WI38 (cell line): ENCODE results near the gene PTPRA.

Source experiments
- H3K4me3 ChIP-seq: 2 replicates; pipeline ENCODE4 v1.5.1; 2011; ENCODE audit warnings: low read depth, mild to moderate bottlenecking, control low read depth, low read length
- TF ChIP-seq, protein P1 (sequence below): IDR thresholded peaks from 2 replicates; pipeline ENCODE4 v1.5.1; 2012; ENCODE audit warnings: low read depth, mild to moderate bottlenecking, control low read depth, low read length

The PTPRA gene

DNA sequence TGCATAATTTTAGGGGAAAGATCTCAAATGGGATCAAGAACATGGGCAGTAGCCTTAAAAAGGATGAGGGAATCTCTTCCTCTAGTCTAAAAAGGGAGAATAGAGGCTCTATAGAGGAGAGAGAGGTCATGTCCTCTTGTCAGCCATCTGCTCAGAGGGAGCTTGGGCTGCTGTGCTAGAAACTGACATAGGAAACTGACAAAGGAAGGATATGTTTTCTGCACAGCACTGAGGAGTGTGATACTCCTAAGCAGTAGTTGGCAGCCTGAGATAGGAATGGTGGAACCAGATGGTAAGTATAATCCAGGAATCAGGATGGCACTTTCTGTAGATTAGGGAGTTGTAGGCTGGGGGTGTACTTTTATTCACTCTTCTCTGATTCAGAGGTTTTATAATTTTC lies 59.2 kb downstream of the PTPRA start:
- no peak overlapping the region for H3K4me3 ChIP-seq
- TF ChIP-seq, protein P1, sequence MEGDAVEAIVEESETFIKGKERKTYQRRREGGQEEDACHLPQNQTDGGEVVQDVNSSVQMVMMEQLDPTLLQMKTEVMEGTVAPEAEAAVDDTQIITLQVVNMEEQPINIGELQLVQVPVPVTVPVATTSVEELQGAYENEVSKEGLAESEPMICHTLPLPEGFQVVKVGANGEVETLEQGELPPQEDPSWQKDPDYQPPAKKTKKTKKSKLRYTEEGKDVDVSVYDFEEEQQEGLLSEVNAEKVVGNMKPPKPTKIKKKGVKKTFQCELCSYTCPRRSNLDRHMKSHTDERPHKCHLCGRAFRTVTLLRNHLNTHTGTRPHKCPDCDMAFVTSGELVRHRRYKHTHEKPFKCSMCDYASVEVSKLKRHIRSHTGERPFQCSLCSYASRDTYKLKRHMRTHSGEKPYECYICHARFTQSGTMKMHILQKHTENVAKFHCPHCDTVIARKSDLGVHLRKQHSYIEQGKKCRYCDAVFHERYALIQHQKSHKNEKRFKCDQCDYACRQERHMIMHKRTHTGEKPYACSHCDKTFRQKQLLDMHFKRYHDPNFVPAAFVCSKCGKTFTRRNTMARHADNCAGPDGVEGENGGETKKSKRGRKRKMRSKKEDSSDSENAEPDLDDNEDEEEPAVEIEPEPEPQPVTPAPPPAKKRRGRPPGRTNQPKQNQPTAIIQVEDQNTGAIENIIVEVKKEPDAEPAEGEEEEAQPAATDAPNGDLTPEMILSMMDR, result no peak

DNA sequence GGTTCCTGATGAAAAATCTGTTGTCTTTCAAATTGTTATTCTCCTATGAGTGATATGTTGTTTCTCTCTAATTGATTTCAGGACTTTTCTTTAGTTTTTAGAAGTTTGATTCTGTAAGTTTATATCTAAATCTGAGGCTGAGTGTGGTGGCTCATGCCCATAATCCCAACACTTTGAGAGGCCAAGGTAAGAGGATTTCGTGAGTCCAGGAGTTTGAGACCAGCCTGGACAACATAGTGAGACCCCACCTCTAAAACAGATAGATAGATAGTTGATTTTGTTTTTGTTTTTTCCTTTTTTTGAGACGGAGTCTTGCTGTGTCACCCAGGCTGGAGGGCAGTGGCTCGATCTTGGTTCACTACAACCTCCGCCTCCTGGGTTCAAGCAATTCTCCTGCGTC lies 64.6 kb downstream of the PTPRA start:
- H3K4me3 ChIP-seq, result no peak overlapping the region
- TF ChIP-seq, protein P1, result no peak

DNA sequence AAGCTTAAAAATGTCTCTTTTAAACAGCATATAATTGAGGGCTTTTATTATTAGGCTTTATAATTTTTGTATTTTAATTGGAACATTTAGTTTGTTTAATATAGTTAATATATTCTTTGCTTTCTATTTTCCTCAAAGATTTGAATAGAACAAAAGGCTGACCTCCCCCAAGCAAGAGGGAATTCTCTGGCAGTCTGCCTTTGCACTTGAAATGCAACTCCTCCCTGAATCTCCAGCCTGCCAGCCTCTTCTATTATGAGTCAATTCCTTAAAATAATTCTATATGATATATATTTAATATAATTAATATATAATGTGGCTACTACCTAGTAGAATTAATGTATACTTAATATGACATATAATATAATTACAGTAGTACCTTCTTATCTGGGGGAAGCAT lies 69.2 kb downstream of the PTPRA start:
- TF ChIP-seq, protein P1, result no peak
- no peak overlapping the region for H3K4me3 ChIP-seq

DNA sequence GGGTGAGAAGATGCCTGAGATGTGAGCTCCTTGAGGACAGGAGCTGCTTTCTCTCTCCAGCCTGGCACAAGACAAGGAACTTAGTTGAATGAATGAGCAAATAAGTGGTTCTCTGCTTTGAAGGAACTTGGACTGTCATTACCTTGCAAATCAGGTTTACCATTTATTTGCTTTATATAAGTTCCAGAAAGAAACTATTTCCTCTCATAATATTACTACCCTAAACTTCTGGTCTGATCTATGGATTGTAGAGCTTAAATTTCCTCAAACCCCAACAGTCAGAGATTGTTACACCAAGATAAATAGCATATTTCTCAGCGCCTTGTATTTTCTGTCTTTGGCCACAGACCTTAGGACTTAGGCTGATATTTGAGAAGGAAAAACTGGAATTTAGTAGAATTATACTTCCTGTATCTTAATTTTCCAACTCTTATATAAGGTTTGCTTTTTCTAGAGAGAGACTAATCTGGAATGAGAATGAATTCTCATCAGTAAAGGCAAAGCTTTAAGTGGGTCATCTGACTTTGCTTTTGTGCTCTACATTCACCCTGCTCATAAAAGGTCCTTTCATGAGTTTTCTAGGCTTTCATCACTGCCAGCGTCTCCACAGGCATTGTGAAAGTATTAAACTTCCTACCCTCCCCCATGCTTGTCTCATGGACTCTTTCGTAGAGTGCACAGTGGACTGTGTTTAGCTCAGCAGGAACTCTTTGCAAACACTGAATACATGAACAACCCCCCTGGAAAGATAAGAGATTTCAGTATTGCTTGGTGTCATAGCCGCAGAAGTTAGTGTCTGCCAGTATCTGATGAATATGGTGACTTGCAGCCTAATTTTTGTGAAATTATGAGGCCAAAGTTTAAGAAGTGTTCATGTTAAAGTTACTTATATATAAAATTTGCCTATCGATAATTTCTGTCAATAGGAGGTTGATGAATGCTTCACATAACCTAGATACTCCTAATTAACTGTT lies 74.0 kb downstream of the PTPRA start:
- TF ChIP-seq, protein P1, result no peak
- no peak overlapping the region for H3K4me3 ChIP-seq

DNA sequence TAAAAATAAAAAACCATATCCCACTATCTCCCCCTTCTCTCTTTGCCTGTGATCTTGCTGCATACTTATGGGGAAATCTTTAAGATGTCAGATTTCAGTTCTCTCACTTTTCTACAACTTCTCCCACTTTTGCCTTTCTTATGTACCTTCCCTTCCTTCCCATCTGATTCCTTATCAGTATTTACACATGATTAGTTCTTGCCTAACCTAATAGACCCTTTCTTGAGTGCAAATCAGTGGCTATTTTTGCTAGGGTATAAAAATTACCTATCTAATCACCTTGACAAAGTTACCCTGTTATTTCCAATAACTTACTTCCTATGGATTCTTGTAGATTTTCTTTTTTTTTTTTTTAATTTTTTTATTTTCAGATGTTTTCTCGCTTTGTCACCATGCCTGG lies 75.7 kb downstream of the PTPRA start:
- no peak overlapping the region for H3K4me3 ChIP-seq
- TF ChIP-seq, protein P1, result no peak

DNA sequence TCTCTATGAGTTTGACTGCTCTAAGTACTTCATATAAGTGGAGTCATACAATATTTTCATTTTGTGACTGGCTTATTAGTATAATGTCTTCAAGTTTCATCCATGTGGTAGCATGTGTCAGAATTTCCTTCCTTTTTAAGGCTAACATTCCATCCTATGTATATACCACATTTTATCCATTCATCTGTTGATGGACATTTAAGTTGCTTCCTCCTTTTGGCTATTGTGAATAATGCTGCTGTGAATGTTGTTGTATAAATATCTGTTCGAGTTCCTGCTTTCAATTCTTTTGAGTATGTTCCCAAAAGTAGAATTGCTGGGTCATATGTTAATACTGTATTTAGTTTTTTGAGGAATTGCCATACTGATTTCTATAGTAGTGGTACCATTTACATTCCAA lies 79.5 kb downstream of the PTPRA start:
- TF ChIP-seq, protein P1, result no peak

DNA sequence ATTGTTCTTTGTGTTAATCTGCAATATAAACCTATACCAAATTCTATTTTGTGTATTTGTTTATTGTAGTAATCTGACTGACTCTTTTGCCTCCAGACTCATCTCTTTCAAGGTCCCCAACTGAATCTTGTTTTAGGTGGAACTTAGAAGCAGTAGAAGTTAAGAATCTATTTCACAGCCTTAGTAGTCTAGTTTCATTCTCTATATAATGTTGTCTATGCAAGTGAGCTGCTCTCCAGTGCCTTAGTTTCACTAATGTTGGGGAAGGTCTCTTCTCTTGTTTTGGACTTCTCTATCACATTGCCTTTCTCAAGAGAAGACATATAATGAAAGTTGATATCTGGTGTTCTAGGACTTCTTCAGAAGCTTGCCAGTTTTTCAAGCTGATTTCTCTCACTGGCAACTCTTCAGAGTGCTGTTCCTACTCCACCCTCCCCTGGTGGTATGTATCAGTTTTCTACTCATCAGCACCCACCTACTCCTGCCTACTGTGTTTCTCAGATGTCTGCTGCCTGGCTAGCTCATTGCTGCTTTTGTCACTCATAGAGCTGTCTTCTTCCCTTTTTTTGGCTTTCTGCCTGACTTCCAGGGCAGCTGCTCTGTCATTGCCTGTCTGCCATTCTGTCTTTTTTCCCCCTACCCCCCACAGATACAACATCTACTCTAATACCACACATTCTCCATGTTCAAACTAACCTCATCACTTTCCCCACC lies 82.1 kb downstream of the PTPRA start:
- no peak overlapping the region for H3K4me3 ChIP-seq
- TF ChIP-seq, protein P1, result no peak

More for the DNA sequence above, 79.5 kb downstream of the PTPRA start:
- no peak overlapping the region for H3K4me3 ChIP-seq
